GM12874 (cell line): ENCODE results near the gene CSPG4.
A peak's percentile ranks its signal among the peaks of the same experiment; 100 is the strongest.

Source experiments
- CTCF ChIP-seq: IDR thresholded peaks from 2 replicates; pipeline ENCODE4 v1.5.1; 2011; ENCODE audit warnings: low read depth, mild to moderate bottlenecking, control low read depth, low read length, moderate library complexity; ENCODE audit not compliant: insufficient read depth

Gene CSPG4

GRCh38 chr15:75640483-75641178 lies 72.0 kb downstream of the CSPG4 start:
- TF ChIP-seq CTCF: peak; percentile 30

- no peak for TF ChIP-seq CTCF
Observed at GRCh38 chr15:75639709-75640482, 72.8 kb downstream of the CSPG4 start, which contains the start of gene IMP3. IMP3 (minus strand) TSS chr15:75640224; CDS start chr15:75640168, 56 bp downstream.

GRCh38 chr15:75639191-75639708 lies 73.4 kb downstream of the CSPG4 start:
- no peak for TF ChIP-seq CTCF

- TF ChIP-seq CTCF: no peak
Observed at GRCh38 chr15:75637245-75638009, 75.2 kb downstream of the CSPG4 start.

- no peak for TF ChIP-seq CTCF
Observed at GRCh38 chr15:75636026-75636425, 76.6 kb downstream of the CSPG4 start.

GRCh38 chr15:75631935-75632334 lies 80.7 kb downstream of the CSPG4 start:
- no peak for TF ChIP-seq CTCF

- no peak for TF ChIP-seq CTCF
Observed at GRCh38 chr15:75625542-75626347, 86.9 kb downstream of the CSPG4 start, which contains the start of gene SNUPN. SNUPN (minus strand) TSS chr15:75625725; CDS start chr15:75621051, 4,674 bp downstream.
